GM19468 (cell line): ENCODE measurements around the gene STK32A.
"Not testable (repeated sequence)": the region's sequence is repeated elsewhere in the genome, so short reads cannot be mapped to it uniquely, and the experiment has no call there.

Source experiments
- ATAC-seq: cut with Tn5 transposase; IDR thresholded peaks from one replicate; pipeline ENCODE4 v1.9.1; 2021; ENCODE audit warnings: mild to moderate bottlenecking, moderate library complexity, moderate number of reproducible peaks; ENCODE audit not compliant: unreplicated experiment; ENCODE audit errors: extremely low read depth

The STK32A gene

DNA sequence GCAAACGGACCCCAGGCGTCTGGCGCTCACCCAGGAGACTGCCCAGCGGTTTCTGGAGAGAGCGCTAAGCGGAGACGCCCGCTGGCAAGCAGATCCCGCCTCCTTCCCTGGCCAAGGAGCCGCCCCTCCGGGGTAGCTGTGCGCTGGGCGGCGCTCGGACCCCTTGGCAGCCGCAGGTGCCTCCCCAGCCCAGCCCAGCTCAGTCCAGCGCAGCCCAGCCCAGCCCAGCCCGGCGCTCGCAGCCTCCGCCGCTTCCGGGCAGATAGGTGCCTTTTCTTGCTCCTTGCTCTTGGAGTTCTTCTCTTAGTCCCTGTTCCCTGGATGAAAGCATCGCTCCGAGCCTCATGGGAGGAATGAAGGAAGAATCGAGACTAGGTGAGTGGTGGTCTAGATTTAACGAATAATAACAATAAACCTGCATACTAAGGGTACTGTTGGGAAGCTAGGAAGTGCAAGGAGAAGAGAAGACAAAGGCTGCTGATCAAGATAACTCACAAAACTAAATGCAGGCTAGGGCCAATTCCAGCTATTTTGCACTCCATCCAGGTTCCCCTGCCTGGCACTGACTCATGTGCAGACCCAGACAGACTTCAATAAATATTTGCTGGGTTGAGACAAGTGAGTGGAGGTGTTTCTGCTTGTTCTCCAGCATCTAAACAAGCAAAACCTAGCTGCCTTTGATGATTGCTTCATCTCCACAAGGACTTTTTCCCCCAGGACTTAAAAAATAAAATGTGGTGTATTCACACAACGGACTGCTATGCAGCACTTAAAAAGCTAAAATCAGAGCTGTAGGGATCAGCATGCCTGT lies at the start of gene STK32A:
Gene STK32A (plus strand): TSS at position 202 of the 811 bp plus-strand sequence. CDS start 4,609 bp downstream, outside the sequence.
- no peak for ATAC-seq

DNA sequence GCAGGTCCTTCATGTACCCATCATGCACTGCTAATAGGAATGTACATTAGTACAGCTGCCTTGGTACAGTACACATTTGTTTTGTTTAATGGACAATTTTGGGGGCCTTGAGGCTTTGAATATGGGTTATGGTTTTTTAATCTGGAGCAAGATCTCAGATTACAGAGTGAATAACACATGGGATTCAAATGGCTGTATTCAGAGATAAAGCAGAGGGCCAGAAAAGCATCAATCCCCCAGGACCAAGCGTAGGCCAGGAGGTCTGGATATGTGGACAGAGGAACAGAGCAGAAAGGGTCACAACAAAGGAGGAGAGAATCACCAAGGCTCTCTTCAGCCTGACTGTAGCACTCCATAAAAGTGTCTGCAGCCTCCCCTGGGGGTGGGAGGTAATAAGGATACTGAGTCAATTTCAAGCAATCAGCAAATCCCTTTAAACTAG lies 47.7 kb upstream of the STK32A start:
- ATAC-seq = no peak

DNA sequence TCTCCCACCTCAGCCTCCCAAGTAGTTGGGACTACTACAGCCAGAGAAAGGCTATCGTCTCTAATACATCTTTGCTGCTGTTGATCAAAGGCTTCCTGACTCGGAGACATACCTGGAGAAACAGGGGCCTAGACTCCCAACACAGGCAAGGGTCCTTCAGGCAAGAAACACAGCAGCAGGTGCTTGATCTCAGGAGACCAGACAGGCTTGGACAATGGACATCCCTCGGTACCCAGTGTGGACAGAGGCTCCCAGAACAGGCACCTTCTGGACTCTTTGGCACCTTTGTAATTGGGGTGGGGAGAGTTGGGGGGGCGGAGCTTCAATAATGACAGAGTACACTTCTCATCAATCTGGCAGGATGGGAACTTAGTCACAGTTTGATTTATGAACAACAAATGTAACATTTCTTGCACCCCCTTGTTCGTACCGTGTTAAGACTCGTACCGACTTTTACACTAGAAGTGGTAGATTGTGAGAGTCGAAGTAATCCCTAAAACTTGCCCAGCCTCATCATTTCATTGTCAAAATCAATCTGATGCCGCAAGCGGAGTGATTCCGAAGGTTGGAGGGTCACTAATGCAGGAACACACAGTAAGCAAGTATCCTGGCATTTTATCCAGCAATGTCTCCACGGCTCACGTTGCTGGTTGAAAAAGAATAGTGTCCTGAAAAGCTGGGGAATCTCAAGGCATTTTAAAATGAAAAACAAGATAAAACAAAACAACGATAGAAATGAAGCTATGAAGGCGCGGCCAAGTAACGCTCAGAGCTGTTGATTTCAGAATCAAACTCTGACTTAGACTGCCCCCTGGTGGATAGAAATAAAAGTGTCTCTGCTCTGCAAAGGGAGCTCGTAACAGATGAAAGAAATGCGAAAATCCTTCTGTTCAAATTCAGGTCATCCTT lies 46.4 kb upstream of the STK32A start:
- peak; percentile 88 for ATAC-seq

DNA sequence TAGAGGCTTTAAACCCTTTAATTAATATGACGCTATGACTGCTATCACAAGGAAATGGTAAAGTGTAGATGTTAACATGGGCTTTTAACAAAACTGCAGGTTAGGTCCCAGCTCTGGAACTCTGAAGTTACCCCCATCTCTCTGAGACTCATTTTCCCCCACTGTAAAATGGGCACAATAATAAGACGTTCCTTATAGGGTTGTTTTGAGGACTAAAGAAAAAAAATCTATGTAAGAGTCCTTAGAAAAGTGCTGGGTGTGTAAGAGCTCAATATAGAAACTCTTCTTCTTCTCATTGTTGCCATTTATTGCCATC lies 45.8 kb upstream of the STK32A start:
- no peak for ATAC-seq

DNA sequence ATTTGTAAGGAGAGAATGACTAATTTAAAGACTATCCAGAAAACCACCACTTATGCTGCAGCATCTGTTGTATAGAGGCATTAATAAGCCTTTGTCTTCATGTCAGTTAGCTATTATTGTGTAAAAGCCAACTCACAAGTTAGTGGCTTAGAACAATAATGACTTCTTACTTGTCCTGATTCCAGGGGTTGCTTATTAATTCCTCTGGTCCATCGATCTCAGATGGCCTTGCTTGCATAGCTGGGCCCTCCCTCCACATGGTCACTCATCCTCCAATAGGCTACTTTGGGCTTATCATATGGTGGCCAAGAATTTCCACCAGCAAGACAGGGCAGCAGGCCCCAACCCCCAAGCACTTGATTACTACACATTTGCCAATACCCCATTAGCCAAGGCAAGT lies 44.5 kb upstream of the STK32A start:
- ATAC-seq = no peak

DNA sequence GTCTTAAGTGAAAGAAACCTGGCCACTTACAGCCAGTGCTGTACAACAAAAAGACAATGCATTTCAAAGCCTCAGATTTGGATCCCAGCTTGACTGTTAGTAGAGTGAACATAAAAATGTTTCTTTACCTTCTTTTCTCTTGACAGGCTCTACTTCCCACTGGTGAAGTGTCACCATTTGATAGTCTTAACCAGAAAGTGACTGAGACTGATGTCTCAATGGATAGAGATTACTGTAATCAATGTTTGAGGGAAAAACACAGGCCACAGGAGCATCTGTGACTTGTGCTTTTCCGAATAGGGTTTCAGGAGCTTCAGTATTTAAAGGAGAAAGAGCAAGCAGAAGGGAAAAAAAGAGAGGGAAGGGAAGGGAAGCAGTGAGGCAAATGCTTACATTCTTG lies 41.7 kb upstream of the STK32A start:
- ATAC-seq = no peak

DNA sequence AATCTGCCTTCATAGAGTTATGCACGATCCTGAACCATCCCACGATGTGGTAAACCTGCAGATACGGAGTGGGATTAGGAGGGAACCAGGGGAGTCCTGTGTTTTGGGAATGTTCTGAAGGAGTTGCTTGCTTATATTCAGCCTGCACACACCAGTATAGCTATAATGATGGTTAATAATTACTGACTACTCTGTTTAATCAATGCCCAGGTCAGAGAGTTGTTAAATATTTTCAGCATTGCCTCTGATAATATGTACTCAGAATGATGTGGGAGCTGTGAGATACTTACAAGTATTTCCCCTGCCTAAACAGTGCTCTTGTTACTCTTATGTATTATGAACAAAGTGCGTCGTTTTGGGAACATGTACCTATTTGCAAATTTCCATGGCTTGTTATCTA lies 34.8 kb upstream of the STK32A start:
- no peak for ATAC-seq

DNA sequence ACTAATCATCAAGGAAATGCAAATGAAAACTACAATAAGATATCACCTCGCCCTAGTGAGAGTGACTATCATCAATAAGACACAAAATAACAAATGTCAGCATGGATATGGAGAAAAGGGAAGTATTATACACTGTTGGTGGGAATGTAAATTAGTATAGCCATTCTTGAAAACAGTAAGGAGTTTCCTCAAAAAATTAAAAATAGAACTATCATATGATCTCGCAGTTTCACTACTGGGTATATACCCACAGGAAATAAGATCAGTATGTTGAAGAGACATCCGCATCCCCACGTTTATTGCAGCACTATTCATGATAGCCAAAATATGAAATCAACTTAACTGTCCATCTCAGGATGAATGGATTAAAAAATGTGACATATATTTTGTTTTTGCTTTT lies 31.6 kb upstream of the STK32A start:
- no peak for ATAC-seq

DNA sequence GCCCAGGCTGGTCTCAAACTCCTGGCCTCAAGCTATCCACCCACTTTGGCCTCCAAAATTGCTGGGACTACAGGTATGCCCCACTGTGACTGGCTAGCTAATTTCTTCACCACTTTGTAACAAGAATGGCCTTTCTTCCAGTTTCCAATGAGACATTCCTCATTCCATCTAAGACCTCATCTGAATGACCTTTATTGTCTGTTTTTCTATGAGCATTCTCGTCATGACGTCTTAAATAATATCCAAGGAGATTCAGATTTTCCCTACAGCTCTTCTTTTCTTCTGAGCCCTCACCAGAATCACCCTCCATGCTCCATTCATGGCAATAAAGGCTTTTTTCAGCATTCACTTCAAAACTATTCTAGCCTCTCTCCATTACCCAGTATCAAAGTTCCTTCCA lies 30.2 kb upstream of the STK32A start:
- ATAC-seq = no peak

DNA sequence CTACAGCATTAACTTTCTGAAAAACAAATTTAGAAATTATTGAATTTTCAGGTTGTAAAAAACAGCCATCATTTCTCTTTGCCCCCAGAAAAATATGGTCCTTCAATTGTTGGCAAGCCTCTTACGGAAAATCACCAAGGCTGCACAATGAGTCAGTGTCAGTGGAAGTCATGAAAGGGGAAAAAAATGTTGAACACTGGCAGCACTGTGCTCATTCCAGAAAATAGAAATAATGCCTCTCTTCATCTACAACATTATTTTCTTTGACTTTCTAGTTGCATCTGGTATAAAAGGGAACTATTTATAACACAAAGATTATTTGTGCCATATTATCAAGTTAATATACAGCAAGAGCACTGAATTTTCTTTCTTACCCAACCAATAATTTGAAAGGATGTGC lies 26.7 kb upstream of the STK32A start:
- ATAC-seq = no peak

DNA sequence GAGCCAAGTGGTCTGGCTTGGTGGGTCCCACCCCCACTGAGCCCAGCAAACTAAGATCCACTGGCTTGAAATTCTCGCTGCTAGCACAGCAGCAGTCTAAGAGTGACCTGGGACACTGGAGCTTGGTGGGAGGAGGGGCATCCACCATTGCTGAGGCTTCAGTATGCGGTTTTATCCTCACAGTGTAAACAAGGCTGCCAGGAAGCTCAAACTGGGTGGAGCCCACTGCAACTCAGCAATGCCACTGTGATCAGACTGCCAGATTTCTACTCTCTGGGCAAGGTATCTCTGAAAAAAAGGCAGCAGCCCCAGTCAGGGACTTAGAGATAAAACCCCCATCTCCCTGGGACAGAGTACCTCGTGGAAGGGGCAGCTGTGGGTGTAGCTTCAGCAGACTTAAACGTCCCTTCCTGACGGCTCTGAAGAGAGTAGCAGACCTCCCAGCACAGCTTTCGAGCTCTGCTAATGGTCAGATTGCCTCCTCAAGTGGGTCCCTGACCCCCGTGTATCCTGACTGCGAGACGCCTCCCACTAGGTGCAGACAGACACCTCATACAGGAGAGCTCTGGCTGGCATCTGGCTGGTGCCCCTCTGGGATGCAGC lies 18.2 kb upstream of the STK32A start:
- ATAC-seq = no peak

DNA sequence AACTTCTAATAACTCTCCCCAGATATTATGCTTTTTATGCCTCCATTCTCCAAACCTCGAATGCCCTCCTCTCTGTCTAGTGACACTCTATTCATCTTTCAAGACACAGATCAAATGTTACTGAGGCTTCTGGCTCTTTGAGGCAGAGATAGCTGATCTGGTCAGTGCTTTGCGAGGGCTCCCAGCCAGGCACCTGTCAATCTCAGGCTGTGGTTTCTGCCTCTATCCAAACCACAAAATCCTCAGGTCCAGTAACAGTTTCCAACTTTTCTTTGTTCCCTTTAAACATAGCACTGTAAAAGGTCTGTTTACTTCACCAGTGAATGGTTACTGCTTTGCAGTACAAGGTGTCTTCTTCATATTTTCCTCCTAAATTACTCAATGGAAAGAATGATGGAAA lies 11.5 kb upstream of the STK32A start:
- ATAC-seq = no peak

DNA sequence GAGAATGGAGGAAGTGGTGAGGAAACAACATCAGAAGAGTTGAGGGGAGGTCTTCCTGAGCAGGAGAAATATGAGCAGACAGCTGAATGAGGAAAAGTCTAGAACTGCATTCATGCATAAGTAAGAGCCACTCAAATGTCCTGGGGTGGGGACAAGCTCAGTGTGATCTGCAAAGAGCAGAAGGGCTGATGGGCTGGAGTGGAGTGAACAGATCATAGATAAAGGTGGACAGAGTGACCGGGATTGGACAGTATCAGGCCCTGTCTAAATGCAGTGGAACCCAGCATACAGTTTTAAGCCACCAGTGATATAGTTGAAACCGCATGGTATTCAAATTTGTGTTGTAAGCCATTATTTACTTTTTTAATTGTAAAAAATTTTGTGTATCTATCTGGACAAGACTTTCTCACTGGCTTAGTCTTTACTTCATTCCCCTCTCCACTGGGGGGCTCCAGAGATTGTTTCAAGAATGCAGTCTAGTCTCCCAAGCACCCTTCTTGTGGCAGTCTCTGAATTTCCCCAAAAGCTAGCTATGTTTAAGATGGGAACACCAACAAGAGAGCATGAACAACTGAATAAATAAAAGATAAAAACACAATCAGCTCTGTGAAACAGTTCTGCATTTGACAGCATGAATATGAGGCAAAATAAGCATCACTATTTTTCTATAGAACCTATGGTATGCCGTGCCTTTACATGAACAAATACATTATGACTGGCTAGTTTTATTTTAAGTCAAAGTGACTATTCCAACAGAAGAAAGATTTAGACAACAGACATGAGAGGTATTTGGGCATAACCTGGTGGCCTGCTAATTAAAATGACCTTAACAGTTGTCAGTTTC lies 10.7 kb upstream of the STK32A start:
- ATAC-seq = no peak

DNA sequence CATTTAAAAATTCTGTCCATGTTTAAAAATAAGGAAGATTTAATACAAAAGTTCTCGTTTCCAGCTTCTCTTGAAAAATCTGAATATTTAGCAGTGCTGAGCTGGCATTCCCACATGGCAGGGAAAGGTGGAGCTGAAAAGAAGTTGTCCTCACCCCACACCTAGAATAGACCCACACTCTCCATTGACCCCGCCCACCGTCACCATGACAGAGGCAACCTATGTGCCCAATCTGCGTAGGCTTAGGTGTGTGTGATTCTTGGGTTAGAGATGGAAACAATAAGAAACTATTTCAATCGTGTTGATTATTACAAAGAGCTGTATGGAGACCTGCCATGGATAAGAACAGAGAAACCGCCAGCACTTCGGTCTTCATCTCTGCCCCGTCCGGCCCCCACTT lies 8.9 kb upstream of the STK32A start:
- no peak for ATAC-seq

DNA sequence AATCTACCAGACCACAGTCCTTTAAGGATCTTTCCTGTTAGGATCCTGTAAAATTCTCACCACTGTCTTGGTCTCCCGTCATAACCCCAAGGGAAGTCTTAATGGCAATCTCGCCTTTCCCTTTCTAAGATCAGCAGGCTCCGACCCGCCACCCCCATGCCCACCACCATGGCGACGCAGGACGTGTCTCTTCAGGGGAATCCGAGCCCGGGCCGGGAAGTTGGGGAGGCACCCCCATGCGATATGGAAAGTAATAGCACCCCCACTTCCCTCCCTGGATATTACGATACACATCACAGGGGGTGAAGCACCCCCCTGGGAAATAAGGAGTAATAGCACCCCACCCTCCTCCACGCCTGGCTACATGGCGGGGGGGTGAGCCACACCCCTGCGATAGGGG lies 8.3 kb upstream of the STK32A start:
- no peak for ATAC-seq

DNA sequence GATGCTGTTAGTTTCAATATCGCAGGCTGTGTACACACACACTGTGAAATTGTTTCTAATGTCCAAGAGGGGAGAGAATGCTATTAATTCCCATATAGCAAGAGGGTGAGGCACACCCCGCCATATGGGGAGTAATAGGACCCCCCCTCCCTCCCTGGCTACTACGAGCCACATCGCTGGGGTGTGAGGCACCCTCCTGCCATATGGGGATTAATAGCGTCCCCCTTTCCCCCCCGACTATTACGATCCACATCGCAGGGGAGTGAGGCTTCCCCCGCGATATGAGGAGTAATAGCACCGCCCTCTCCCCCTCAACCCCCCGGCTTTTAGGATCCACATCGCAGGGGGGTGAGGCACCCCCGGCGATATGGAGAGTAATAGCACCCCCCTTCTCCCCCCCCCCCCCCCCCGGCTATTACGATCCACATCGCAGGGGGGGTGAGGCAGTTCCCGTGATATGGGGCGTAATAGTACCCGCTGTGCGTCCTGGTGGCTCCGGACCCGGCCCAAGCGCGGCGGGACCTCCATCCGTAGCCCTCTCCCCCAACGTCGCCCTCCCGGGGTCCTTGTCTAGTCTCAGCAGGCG lies 494 bp upstream of the STK32A start:
- ATAC-seq = no peak

DNA sequence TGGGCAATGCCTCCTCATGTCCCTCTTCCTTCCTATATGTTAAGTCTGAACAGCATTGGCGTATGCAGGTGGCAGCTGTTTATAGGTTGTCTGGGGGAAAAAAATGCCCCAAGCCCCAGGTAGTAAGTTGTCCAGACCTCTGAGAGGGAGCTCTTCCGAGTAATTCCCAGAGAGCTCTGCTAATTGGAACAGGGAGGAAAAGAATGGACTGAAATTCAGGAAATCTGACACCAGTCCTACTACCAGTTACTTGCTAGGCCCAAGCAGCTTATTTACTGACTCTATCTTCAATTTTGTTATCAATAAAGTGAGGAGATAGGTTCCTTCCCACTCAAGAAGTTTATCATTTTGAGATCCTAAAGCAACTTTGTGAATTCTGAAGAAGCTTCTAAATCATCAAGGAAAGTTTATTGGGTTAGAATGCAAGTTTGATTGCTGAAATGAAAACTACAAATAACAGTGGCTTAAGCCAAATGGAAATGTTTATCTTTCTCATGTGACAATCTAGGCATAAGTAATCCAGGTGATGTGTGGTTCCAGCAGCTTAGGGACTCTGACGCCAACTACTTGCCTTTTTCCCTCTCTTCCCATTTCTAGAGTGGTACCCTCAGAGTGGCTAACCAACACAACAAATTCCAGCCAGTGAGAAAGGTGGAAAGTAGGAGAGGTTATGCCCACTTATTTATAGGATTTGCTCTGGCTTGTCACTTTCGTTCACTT lies 5.6 kb downstream of the STK32A start:
- no peak for ATAC-seq

DNA sequence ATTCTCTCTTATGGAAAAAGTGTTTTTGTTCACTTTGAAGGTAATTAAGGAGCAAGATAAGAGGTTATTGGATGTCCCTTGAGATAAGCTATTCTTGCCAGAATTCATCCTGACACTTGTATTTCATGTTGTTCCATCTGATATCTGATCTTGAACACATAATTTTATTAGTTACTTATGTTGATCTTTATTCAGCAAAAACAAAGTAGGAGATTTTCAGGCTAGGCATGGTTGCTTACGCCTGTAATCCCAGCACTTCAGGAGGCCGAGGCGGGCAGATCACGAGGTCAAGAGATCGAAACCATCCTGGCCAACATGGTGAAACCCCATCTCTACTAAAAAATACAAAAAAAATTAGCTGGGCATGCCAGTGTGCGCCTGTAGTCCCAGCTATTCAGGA lies 8.4 kb downstream of the STK32A start:
- ATAC-seq = not testable (repeated sequence)
